Endodermal cell (in vitro differentiated cells): ENCODE results near the gene AFF3. TPM values are rescaled to one million over a fixed set of nuclear protein-coding genes. Genes with fewer than 3 reads are reported as not detected.

Experiments
- DNase-seq: peaks from one replicate; pipeline ENCODE4 v3.0.0-alpha.2; 2017
- H3K27ac ChIP-seq: 2 replicates; pipeline ENCODE4 v1.5.1; 2013; ENCODE audit warnings: mild to moderate bottlenecking, low read depth, low read length, moderate library complexity
- H3K27me3 ChIP-seq: 2 replicates; pipeline ENCODE4 v1.6.1; 2013; ENCODE audit warnings: mild to moderate bottlenecking, low read length, moderate library complexity; ENCODE audit not compliant: insufficient read depth, control insufficient read depth, poor library complexity, severe bottlenecking
- H3K36me3 ChIP-seq: 2 replicates; pipeline ENCODE4 v1.7.0; 2013; ENCODE audit warnings: mild to moderate bottlenecking, low read length, moderate library complexity; ENCODE audit not compliant: control insufficient read depth, insufficient read depth
- H3K4me1 ChIP-seq: one replicate; pipeline ENCODE4 v1.7.0; 2013; ENCODE audit warnings: low read length; ENCODE audit not compliant: control insufficient read depth, insufficient read depth
- H3K4me3 ChIP-seq: 2 replicates; pipeline ENCODE4 v1.5.1; 2013; ENCODE audit warnings: mild to moderate bottlenecking, low read length, moderate library complexity
- H3K9ac ChIP-seq: 2 replicates; pipeline ENCODE4 v1.6.1; 2013; ENCODE audit warnings: mild to moderate bottlenecking, low read length, moderate library complexity; ENCODE audit not compliant: poor library complexity, severe bottlenecking; ENCODE audit errors: extremely low read depth
- H3K9me3 ChIP-seq: 2 replicates; pipeline ENCODE4 v1.6.1; 2013; ENCODE audit warnings: mild to moderate bottlenecking, low read length, moderate library complexity; ENCODE audit not compliant: control insufficient read depth
- H3K27ac Mint-ChIP-seq: 2 replicates; pipeline ENCODE4 v1.8.0; 2020; ENCODE audit warnings: mixed read lengths
- H3K27me3 Mint-ChIP-seq: 2 replicates; pipeline ENCODE4 v1.8.0; 2021; ENCODE audit warnings: mild to moderate bottlenecking, mixed read lengths; ENCODE audit not compliant: insufficient read depth
- H3K36me3 Mint-ChIP-seq: 2 replicates; pipeline ENCODE4 v1.8.0; 2020; ENCODE audit warnings: low read depth, mixed read lengths
- H3K4me1 Mint-ChIP-seq: 2 replicates; pipeline ENCODE4 v1.8.0; 2020; ENCODE audit warnings: mixed read lengths
- H3K4me3 Mint-ChIP-seq: 2 replicates; pipeline ENCODE4 v1.8.0; 2020; ENCODE audit warnings: mild to moderate bottlenecking, moderate library complexity, mixed read lengths
- H3K9me3 Mint-ChIP-seq: 2 replicates; pipeline ENCODE4 v1.8.0; 2020; ENCODE audit warnings: mild to moderate bottlenecking, mixed read lengths
- CTCF ChIP-seq: fragments of 200-600 bp; sonication (generic); conservative IDR thresholded peaks from 2 replicates; pipeline ENCODE4 v1.5.0; 2021; ENCODE audit warnings: antibody characterized with exemption, mild to moderate bottlenecking
- WGBS, 2 experiments: methylation state at CpG; one replicate each; pipeline versions ENCODE4 v1.1.5 to v1.1.7; 2013; ENCODE audit warnings: missing lambda C conversion rate in 2 of 2, mixed read lengths in 1 of 2; ENCODE audit not compliant: insufficient coverage in 1 of 2, insufficient read length in 1 of 2; 5-methylcytosine and 5-hydroxymethylcytosine counted together
- total RNA-seq, 2 donors: library from RNA; stranded (reverse); fragmentation: NEBNext Ultra II Directional in 1 of 2; extraction: Animal tissue kit (Norgen Biotek cat#: 25700) in 1 of 2; gene quantifications; 2 replicates in 1 of 2; 3 replicates in 1 of 2; pipeline ENCODE4 v1.2.1, GENCODE V29; 2021

Gene AFF3
- total RNA-seq, 2 donors from 2014 or later = 0.62 to 0.73 TPM

GRCh38 chr2:99621106-99621505, 521.3 kb downstream of the AFF3 start:
- Histone ChIP-seq H3K27me3 (no peaks in the 10 kb centered on the region), H3K36me3 (no peaks in the 10 kb centered on the region), H3K4me1 (no peaks in the 10 kb centered on the region), H3K9ac (no peak overlapping the region), H3K4me3 (no peak overlapping the region), H3K9me3 (no peaks in the 10 kb centered on the region), H3K27ac (no peak overlapping the region)
- Mint-ChIP-seq H3K27ac (no peak overlapping the region), H3K36me3 (no peaks in the 10 kb centered on the region), H3K4me3 (no peak overlapping the region), H3K4me1 (peaks cover 1% of the 10 kb centered on the region), H3K27me3 (no peaks in the 10 kb centered on the region), H3K9me3 (no peaks in the 10 kb centered on the region)
- 92 to 100% methylated on average over 3 to 4 of the region's 4 CpGs for WGBS, 2 experiments
- no peak for DNase-seq
- no peak for TF ChIP-seq CTCF

- H3K27ac Mint-ChIP-seq = no peak overlapping the region
Observed at GRCh38 chr2:99619151-99619550, 523.2 kb downstream of the AFF3 start.

GRCh38 chr2:99618579-99619097, 523.8 kb downstream of the AFF3 start:
- 85 to 87% methylated on average over 6 of the region's 6 CpGs for WGBS, 2 experiments
- H3K27ac ChIP-seq = no peak overlapping the region
- TF ChIP-seq CTCF = no peak
- no peaks in the 10 kb centered on the region for H3K36me3 ChIP-seq
- no peak overlapping the region for H3K9ac ChIP-seq
- no peak overlapping the region for H3K4me3 ChIP-seq
- no peak for DNase-seq
- H3K4me1 ChIP-seq = no peaks in the 10 kb centered on the region
- H3K4me3 Mint-ChIP-seq = no peak overlapping the region
- H3K9me3 ChIP-seq = no peaks in the 10 kb centered on the region
- H3K27ac Mint-ChIP-seq = no peak overlapping the region
- H3K36me3 Mint-ChIP-seq = no peaks in the 10 kb centered on the region
- H3K9me3 Mint-ChIP-seq = no peaks in the 10 kb centered on the region
- H3K27me3 Mint-ChIP-seq = no peaks in the 10 kb centered on the region
- H3K4me1 Mint-ChIP-seq = peaks cover 1% of the 10 kb centered on the region
- no peaks in the 10 kb centered on the region for H3K27me3 ChIP-seq

More at GRCh38 chr2:99619151-99619550, 523.2 kb downstream of the AFF3 start:
- Mint-ChIP-seq H3K36me3 (no peaks in the 10 kb centered on the region), H3K9me3 (no peaks in the 10 kb centered on the region), H3K4me3 (no peak overlapping the region), H3K27me3 (no peaks in the 10 kb centered on the region), H3K4me1 (peaks cover 1% of the 10 kb centered on the region)
- Histone ChIP-seq H3K36me3 (no peaks in the 10 kb centered on the region), H3K27me3 (no peaks in the 10 kb centered on the region), H3K27ac (no peak overlapping the region), H3K4me3 (no peak overlapping the region), H3K4me1 (no peaks in the 10 kb centered on the region), H3K9me3 (no peaks in the 10 kb centered on the region), H3K9ac (no peak overlapping the region)
- DNase-seq = no peak
- TF ChIP-seq CTCF = no peak
- 89% methylated on average over 1 of the region's 1 CpG for WGBS, 2 experiments
